DOHH2 (cell line): Measurements from ENCODE around the gene RASSF4.

Experiments used
- EZH2phosphoT487 ChIP-seq: fragments of 200-600 bp; sonication (generic); IDR thresholded peaks from 2 replicates; pipeline ENCODE4 v1.6.1; 2017; ENCODE audit warnings: borderline replicate concordance, mild to moderate bottlenecking, antibody characterized with exemption, low read length, moderate library complexity, mixed read lengths
- TF ChIP-seq, protein P1 (sequence below): fragments of 200-600 bp; sonication (generic); IDR thresholded peaks from one replicate; pipeline ENCODE4 v1.5.1; 2014; ENCODE audit warnings: antibody characterized with exemption, mild to moderate bottlenecking, low read depth, low read length; ENCODE audit not compliant: poor library complexity, severe bottlenecking

DNA sequence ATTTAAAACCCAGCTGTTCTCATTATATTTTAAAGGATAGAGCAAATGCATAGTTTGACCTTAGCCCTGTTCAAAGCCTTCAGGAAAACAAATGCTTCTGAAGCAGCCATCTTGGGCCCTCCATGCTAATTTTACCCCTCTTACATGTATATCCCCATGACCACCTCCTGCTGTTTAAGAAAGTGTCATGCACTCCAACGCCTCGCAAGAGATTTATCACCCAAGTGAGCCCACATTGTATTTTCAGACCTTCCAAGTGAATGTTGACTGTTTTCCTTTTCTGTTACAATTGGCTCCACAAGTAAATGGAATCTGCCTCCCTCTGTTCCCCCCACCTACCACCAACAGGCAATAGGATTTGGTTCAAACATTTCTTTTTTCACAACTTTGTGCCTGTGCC, 43.2 kb upstream of the RASSF4 start:
- TF ChIP-seq, protein P1, sequence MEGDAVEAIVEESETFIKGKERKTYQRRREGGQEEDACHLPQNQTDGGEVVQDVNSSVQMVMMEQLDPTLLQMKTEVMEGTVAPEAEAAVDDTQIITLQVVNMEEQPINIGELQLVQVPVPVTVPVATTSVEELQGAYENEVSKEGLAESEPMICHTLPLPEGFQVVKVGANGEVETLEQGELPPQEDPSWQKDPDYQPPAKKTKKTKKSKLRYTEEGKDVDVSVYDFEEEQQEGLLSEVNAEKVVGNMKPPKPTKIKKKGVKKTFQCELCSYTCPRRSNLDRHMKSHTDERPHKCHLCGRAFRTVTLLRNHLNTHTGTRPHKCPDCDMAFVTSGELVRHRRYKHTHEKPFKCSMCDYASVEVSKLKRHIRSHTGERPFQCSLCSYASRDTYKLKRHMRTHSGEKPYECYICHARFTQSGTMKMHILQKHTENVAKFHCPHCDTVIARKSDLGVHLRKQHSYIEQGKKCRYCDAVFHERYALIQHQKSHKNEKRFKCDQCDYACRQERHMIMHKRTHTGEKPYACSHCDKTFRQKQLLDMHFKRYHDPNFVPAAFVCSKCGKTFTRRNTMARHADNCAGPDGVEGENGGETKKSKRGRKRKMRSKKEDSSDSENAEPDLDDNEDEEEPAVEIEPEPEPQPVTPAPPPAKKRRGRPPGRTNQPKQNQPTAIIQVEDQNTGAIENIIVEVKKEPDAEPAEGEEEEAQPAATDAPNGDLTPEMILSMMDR = no peak
- TF ChIP-seq EZH2phosphoT487 = no peak
